GM21737 (cell line): ENCODE measurements around the gene HOXD12.

Experiments
- ATAC-seq: cut with Tn5 transposase; IDR thresholded peaks from one replicate; pipeline ENCODE4 v1.9.1; 2021; ENCODE audit warnings: mild to moderate bottlenecking, moderate library complexity; ENCODE audit not compliant: unreplicated experiment

The HOXD12 gene

DNA sequence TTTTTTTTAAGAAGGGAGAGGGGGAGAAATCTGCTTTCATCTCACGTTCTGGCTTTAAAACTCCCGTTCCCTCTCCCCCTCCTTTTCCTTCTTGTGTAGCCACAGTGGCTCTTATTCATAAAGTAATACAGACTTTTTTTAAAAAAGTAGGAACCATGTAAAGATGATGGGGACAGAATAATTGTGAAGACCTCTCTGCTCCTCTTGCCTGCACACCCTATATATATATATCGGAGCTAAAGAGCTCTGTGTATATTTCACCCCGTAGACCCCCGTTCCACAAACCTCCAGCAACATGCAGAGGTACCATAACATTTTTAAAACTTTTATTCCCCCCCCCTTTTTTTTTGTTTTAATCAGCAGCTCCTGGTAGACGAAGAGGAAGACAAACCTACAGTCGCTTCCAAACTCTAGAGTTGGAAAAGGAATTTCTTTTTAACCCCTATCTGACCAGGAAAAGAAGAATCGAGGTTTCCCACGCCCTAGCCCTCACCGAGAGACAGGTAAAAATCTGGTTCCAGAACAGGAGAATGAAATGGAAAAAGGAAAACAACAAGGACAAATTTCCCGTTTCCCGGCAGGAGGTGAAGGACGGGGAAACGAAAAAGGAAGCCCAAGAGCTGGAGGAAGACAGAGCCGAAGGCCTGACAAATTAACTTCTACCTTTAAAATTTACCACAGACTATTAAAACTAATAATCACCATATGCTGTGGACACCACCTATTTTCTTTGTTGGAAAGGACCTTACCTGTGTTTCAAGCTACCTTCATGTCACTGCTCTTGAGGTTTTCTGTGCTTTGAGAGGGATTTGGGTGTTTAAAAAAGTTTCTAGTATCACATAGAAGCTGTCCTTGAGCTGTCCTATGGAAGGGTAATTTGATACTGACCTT, 31.6 kb downstream of the HOXD12 start:
- ATAC-seq = no peak

DNA sequence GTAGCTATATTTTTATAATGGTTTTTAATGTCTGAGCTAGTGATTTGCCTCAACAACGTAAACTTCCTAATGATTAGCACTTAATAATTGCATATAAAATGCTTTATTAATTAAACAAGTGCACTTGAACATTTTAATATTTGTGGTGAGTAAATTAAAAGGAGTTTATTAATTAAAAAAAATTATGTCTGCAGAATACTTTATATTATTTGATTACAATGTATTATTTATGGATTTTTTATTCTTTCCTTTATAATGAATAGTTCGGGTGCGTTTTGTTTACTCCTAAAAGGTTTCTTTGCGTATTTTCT, 32.2 kb downstream of the HOXD12 start:
- ATAC-seq = no peak

DNA sequence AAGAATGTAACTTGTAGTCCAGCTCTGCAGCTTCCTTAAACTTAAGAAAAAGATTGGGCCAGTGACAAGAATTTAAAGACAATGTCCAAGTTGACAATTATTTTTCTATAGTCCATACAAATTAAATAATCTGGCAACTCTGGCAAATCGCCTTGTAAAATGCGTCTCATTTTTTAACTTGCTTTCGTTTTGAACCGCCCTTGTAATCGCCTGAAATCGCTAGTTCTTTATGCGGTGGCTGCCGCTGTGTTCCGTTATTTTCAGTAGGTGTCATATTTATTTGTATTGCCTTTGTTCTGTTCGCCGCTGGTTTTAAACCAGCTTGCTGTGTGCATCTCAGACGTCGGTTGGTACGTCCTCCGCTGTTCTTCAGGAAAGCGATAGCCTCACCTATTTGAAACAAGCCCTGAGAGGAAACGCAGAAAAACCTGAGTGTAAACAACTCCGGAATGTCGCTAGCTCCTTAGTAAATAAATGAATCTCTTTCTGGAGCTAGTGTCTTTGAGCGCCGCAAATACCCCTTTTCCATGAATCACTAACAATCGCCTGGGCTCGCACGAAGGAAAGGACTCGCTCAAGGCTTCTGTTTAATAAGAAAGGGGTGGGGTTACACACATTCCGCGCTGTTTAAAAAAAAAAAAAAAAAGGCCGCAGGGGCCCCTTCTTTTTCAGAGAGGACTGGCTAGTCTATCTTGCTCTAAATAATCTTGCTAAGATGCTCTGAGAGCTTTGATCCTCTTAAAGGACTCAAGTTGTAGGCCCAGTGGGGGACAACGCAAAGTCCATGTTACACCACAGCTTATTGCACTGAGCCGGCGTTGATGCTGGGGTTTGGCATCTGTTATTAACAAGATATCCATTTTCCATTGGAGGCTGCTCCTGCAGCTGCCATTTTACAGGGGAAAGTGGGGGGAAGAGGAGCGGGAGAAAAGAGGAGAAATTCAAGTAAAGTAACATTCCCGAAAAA, 32.9 kb downstream of the HOXD12 start:
- no peak for ATAC-seq

DNA sequence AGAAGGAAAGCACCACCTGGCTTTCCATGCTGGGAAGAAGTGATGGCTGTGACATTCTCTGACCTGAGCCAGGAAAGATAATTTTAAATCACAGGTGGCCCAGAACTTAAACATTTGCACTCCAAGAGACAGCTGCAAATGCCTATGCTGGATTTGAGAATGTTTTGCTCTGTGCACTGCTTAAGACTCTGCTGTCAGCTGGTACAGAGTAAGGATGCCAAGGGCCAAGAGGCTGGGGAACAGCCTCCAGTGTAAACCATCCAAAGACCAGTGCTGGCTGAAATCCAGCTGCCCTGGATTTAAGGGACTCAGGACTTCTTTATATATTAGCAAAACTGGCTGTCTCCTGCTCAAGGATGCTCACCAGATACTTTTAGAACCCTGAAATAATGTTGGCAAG, 33.8 kb downstream of the HOXD12 start:
- no peak for ATAC-seq

DNA sequence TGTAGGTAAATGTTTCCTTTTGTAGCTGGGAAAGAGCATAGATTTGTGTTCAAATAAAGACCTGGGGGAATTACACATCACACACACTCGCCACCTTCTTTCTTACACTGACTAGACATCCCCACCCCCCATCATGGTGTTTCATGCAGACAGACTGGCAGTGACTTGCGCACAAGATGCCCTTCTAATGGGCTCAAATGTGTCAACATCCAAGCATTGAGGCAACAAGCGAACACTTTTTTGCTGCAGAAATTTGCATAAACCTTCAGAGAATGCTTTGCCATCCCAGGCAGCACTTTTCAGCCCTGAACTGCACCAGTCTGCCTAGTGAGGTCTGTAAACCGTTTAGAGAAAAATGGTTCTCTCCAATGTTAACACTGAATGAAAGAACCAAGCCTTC, 34.4 kb downstream of the HOXD12 start:
- ATAC-seq = no peak

DNA sequence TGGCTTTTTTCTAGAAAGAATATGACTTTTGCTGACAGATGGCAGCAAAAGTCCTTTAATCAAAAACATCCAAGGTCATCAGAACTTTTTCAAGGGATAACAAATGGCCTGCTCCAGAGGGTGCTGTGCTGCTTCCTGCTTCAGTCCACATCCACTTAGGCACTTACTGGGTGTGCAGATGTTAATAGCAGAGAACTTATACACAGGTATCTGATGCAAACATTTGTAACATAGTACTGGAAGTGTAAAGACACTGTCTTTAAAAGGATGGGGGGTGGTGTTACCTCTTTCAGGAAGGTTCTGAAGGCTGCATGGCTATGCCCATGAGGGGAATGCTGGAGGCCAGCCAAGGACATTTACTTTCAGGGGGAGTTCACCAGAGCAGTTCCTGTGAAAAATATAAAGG, 35.4 kb downstream of the HOXD12 start:
- ATAC-seq = no peak

DNA sequence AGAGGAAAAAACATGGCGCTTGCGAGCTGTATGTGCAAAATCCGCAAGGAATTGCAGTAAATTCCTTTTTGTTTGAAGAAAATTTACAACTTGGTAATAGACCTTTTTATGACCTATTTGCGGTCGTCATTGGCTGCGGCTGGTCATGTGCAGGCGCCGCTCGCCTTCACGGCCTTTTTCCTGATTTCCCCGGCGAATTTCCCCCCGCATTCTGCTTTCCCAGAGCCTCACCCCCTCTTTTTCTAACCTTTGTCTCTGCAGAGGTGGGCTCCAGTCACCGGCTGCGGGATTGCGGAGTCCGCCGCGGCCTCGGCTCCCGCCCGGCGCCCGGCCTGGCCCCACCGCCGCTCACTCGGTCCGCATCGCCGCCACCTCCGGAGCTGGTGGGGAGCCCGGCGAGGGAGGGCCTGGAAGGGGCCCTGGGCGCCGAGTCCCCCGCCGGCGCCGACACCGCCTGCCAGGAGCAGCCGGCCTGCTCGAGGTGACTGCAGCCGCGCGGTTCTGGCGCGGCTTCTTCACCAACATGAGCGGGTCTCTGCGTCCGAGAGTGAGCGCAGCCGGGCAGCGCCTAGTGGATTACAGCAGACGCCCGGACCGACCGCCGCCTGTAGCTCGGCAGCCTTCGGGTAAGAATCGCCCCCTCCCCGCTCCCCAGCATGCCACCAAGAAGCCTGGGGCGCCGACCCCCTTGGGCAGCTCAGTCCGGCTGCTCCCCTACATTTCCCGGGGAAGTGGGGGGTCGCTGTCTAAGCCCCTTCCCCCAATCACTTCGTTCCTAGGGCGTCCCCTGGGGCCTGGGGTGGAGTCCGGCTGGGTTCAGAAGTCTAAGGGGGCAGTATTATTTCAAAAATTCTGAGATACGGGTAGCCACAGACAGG, 37.0 kb downstream of the HOXD12 start:
- ATAC-seq = no peak

DNA sequence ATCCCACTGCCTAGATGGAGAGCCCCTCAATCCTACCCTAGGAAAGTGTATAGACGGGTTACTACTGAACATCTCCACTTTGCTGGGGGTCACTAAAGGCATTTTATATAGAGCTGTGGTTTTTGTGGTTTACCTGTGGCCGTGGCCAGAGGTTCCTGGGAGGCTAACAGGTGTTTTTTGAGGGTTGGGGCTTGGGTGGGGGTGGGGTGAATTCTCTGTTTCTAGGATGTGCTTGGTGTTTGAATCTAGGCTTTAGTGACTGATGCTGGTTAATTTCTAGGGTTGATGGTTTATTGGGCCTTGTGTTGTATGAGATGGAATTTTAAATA, 37.6 kb downstream of the HOXD12 start:
- ATAC-seq = no peak

DNA sequence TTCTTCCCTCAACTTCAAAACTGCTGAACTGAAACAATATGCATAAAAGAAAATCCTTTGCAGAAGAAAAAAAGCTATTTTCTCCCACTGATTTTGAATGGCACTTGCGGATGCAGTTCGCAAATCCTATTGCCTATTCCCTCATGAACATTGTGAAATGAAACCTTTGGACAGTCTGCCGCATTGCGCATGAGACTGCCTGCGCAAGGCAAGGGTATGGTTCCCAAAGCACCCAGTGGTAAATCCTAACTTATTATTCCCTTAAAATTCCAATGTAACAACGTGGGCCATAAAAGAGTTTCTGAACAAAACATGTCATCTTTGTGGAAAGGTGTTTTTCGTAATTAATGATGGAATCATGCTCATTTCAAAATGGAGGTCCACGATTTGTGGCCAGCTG, 38.3 kb downstream of the HOXD12 start:
- ATAC-seq = no peak

DNA sequence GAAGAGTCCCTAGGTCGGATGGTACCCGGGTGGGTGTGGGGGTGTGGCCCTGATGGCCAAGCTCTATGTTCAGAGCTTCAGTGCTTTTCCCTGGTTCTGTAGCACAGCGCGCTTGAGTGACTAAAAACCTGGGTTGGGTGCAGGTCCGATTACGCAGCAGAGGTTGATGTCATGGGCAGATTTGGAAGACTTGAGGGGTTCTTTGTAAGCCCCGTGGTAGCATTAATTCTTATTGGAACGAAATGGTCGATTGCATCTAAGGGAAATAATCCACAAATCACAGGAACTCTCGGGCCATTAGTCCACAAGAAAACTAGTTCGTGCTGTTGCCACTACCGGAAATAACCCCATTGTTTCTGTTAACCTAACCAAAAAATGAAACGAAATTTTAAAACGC, 38.9 kb downstream of the HOXD12 start:
- no peak for ATAC-seq

DNA sequence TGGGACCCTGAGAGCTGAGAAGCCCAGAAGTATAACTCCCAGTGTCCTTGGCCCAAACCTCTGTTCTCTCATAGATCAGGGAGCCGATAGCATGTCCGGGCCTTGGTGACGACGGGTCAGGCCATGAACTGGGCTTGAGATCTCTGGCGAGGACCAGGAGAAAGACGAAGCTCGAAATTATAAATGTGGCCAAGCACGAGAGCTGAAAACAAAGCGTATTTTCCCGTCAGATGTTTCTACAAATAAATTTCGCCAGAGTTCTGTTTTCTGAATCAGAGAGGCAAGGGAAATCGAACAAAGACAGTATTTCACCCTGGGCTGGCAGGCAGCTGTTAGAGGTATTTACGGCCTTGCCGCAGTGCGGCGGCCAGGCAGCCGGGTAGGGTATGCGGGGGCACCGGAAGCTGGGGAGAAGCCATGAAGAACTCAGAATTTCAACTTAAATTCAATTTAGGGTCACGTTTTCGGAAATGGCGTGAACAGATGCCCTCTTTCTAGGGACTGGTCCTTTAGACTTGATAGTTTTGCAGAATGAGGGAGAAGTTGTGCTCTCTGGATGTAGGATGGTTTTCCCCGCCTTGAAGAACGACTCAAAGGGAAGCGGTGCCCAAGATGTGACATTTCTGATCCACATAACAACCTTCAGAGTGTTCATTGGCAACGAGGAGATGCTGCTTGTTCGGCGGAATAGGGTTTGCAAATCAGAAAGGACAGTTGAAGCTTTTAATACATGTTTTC, 39.5 kb downstream of the HOXD12 start:
- no peak for ATAC-seq

DNA sequence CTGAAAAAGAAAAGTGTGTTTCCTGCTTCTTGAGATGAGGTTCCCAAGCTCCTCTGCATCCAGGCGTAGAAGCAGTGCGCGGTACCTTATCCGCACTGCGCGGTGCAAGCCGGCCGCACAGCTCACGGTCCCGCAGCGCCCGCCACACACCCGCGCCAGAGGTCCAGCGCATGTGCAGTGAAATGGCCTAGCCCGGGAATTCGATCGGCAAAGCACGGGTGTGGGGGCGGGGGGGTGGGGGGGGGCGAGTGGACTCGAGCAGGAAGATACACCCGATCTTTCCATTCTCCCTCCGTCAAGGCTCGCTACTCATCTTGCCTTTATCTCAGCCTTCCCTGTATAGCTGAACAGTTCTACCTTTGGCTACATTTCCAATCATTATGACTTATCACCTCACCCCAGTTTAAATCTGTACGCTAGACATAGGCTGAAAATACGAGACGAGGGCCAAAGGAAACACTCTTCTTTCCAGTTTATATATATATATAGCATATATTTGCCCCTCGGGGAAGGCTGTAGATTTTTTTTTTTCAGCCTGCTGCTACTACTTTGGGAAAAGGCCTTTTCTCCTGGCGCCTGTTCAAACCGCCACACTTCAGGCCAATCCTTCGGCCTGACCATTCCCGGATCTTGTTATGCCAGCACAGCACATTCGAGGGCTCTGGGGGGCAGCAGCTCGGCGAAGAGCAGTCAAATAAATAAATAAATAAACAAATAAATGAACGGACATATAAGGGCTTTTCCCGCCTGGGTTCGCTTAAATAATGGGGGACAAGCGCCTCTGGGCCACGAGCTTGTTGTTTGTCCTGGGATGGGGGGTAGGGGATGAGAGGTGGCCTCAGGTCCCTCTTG, 40.3 kb downstream of the HOXD12 start:
- ATAC-seq = no peak

DNA sequence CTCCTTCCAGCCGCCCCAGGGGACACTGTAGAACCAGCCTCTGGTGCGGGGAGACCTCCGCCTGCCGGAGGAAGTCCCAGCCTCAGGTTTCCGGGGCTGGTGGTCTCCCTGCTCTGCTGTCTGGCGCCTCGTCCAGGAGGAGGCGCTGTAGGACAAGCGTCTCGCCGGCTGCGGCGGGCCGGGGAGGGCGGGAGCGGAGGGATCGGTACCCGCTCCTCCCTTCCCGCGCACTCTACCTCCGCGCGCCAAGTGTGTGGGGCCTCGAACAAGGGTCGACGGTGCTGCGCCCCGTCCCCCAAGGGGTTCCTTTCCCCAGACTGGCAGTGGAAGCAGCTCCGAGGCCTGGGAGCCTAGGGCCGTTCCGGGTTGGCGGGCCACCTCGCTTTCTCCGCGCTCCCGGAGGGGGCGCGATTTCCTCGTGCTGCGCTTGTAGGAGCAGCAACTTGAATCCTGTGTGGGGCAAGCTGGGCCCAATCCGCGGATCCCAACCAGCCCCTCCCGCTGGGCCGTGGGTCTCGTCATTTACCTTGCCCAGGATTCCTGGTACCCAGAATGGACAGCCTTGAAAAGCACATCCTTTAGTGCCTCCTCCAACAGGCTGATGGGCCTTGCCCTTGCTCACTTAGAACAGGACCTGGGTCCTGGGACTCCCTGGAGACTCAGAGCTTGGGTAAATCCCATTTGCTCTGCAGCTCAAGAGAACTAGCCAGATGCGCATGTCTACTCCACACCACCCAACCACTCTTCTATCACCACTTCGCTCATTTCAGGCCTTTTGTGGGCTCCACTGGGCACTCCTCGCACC, 41.1 kb downstream of the HOXD12 start:
- peak; percentile 85 for ATAC-seq

DNA sequence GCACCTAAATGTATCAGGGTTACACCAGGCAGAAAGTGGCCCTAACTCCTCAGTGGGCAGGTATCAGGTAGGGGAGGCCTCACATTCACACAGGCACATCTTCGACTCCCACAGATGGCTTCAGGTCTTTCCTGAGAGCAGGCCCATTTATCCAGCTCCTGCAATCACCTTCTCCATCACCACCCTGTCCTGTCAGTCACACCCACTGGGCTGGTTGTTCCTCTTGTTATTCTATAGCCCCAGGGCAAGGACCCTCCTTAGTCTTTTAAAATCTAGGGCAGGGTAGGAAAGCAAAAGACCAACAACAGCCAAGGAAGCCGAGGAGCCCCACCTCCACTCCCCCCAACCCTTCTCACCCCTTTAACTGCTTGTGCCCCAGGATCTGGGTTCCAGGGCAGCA, 42.7 kb downstream of the HOXD12 start:
- ATAC-seq = no peak

DNA sequence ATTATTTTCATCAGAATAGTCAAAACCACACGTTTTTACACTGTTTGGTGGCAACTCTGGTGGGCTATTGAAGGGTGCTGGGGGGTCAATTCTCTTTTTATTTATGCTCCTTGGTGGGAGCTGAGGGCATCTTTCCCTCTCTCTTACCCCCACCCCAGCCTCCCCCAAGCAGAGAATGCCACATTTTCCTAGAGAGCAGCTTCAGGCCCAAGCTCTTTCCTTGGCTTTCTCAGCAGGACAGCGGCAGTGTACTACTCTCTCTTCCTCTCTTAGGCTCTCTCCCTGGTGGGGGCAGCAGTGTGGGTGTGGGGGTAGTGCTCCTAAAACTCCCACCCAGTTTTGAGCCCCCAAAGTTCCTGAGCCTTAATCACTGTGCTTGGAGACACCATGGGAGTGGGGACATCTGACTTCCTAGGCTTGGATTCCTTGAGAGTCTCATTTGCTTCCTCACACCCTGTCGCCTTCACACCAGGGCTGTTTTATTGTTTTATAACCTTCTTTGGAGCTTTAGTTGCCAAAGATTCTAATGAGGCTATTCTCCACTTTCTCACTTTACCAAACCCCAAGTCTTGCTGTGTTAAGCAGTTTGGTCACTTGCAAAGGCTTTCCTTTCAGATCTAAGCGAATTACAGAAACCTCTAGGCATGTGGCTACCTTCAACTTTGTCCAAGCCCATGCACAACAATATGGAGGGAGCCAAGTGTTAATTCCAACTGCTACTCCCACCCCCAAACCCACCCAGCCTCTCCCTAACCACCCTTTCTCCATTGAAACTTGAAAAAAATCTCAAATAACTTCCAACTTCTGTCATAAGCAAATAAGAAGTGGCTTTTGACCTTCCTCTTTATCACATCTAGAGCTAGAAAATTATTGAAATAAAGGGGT, 45.7 kb downstream of the HOXD12 start:
- no peak for ATAC-seq

DNA sequence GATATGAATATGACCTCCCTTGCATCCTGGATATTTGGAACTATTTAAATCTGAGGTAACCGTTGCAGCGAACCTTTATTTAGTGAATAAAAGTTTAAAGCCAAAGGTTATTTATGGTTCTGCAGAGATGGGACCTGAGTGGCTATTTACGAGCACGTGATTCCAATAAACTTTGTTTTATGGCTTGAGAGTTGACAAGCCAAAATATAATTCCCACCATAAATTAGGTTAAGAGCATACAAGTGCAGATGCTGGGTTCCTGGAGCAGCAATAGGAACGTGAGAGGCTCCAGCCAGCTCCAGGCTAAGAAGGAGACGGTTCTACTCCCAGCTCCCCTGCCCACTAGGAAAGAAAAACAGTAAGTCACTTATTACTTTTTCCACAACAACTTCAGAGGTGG, 46.5 kb downstream of the HOXD12 start:
- no peak for ATAC-seq

DNA sequence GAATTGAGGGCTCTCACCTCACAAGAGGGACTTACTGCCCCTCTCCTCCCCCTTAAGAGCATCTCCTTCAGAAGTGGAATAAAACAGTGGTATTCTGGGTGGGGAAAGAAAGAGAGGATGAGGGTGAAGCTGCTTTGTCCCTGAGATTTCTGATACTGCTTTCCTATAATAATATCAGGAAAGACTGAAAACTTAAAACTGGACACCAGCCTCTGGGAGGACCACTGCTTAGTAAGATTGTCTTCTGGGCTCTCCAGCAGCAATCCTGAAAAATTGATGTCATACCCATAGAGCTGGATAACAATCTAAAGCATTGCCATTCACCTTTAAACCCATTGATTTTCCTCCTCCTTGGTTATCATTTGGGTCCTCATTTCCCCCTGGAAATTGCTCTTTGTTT, 47.0 kb downstream of the HOXD12 start:
- no peak for ATAC-seq
